ENCODE data around the gene VWC2L. TPM values are rescaled to one million over a fixed set of nuclear protein-coding genes. Genes with fewer than 3 reads are reported as not detected.

The VWC2L gene
- total and polyA plus RNA-seq, 2 experiments from 2014 or later, result not detected

DNA sequence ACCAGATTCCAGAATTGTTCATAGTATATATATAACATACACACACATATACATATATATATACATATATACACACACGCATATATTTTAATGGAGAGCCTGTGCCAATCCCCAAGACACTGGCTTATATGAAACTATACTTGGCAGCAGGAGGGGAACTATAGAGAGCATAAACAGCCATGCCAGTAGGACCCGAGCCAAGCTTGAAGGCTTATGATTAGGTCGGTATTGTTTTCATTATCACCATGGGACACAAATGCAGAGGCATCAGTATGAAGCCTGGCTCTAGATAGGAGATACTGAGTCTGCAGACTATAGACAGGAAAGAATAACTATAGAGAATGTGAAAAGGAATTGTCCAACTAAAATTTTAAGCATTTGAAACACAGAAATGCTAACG lies 181.2 kb downstream of the VWC2L start:
- no peaks in the 10 kb centered on the region for H3F3A ChIP-seq (replicated peaks; ENCODE audit: low read depth)
- H3K9me2 ChIP-seq (ENCODE audit: insufficient read depth), result no peaks in the 10 kb centered on the region
- no peak overlapping the region for H2AFZ ChIP-seq
- ATAC-seq, result no peak
- H3K36me3 ChIP-seq (ENCODE audit: insufficient read depth), result no peaks in the 10 kb centered on the region
- DNase-seq (ENCODE audit: low spot score), result no peak
- Mint-ChIP-seq H3K27ac (no peak overlapping the region), H3K9me3 (no peaks in the 10 kb centered on the region; the same call in 2 of the 3 replicates), H3K4me1 (peaks cover 2% of the 10 kb centered on the region; the same call in 1 of the 3 replicates), H3K36me3 (ENCODE audit: low read depth) (no peaks in the 10 kb centered on the region), H3K27me3 (ENCODE audit: insufficient read depth, low read depth, poor library complexity) (peaks cover 28% of the 10 kb centered on the region), H3K4me3 (no peak overlapping the region)
- H3K4me1 ChIP-seq (ENCODE audit: insufficient read depth), result no peaks in the 10 kb centered on the region
- no peaks in the 10 kb centered on the region for H3K79me2 ChIP-seq (replicated peaks; ENCODE audit: insufficient read depth)
- peaks cover 64% of the 10 kb centered on the region for H3K27me3 ChIP-seq (ENCODE audit: insufficient read depth)
- no peak overlapping the region for H3K4me3 ChIP-seq
- H3K27ac ChIP-seq (ENCODE audit: low read depth), result no peak overlapping the region
- peaks cover 7% of the 10 kb centered on the region; the same call in 1 of the 2 replicates for H4K20me1 ChIP-seq (replicated peaks; ENCODE audit: insufficient read depth)
- no peak for TF ChIP-seq POLR2AphosphoS5 (IDR thresholded peaks at IDR 0.05; ENCODE audit: low read depth)
- TF ChIP-seq ZNF114 (CRISPR knock-in tag; IDR thresholded peaks at IDR 0.05), result no peak
- no peak for TF ChIP-seq CREB1 (CRISPR knock-in tag; IDR thresholded peaks at IDR 0.05; ENCODE audit: low read depth)
- TF ChIP-seq EZH2phosphoT487 (IDR thresholded peaks at IDR 0.05; ENCODE audit: unreplicated experiment), result no peak
- TF ChIP-seq JUNB (IDR thresholded peaks at IDR 0.05; ENCODE audit: unreplicated experiment), result no peak
- TF ChIP-seq EZH2 (IDR thresholded peaks at IDR 0.05; ENCODE audit: low read depth, unreplicated experiment), result no peak
- TF ChIP-seq, protein P1, sequence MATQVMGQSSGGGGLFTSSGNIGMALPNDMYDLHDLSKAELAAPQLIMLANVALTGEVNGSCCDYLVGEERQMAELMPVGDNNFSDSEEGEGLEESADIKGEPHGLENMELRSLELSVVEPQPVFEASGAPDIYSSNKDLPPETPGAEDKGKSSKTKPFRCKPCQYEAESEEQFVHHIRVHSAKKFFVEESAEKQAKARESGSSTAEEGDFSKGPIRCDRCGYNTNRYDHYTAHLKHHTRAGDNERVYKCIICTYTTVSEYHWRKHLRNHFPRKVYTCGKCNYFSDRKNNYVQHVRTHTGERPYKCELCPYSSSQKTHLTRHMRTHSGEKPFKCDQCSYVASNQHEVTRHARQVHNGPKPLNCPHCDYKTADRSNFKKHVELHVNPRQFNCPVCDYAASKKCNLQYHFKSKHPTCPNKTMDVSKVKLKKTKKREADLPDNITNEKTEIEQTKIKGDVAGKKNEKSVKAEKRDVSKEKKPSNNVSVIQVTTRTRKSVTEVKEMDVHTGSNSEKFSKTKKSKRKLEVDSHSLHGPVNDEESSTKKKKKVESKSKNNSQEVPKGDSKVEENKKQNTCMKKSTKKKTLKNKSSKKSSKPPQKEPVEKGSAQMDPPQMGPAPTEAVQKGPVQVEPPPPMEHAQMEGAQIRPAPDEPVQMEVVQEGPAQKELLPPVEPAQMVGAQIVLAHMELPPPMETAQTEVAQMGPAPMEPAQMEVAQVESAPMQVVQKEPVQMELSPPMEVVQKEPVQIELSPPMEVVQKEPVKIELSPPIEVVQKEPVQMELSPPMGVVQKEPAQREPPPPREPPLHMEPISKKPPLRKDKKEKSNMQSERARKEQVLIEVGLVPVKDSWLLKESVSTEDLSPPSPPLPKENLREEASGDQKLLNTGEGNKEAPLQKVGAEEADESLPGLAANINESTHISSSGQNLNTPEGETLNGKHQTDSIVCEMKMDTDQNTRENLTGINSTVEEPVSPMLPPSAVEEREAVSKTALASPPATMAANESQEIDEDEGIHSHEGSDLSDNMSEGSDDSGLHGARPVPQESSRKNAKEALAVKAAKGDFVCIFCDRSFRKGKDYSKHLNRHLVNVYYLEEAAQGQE (IDR thresholded peaks at IDR 0.05; ENCODE audit: unreplicated experiment), result no peak
- TF ChIP-seq, protein P2, sequence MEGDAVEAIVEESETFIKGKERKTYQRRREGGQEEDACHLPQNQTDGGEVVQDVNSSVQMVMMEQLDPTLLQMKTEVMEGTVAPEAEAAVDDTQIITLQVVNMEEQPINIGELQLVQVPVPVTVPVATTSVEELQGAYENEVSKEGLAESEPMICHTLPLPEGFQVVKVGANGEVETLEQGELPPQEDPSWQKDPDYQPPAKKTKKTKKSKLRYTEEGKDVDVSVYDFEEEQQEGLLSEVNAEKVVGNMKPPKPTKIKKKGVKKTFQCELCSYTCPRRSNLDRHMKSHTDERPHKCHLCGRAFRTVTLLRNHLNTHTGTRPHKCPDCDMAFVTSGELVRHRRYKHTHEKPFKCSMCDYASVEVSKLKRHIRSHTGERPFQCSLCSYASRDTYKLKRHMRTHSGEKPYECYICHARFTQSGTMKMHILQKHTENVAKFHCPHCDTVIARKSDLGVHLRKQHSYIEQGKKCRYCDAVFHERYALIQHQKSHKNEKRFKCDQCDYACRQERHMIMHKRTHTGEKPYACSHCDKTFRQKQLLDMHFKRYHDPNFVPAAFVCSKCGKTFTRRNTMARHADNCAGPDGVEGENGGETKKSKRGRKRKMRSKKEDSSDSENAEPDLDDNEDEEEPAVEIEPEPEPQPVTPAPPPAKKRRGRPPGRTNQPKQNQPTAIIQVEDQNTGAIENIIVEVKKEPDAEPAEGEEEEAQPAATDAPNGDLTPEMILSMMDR (conservative IDR thresholded peaks at IDR 0.05; ENCODE audit: low read depth in 2 of 2), result no peak
- TF ChIP-seq NANOG (IDR thresholded peaks at IDR 0.05; ENCODE audit: borderline replicate concordance), result no peak
- TF ChIP-seq, protein P3, sequence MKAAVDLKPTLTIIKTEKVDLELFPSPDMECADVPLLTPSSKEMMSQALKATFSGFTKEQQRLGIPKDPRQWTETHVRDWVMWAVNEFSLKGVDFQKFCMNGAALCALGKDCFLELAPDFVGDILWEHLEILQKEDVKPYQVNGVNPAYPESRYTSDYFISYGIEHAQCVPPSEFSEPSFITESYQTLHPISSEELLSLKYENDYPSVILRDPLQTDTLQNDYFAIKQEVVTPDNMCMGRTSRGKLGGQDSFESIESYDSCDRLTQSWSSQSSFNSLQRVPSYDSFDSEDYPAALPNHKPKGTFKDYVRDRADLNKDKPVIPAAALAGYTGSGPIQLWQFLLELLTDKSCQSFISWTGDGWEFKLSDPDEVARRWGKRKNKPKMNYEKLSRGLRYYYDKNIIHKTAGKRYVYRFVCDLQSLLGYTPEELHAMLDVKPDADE (IDR thresholded peaks at IDR 0.05), result no peak
- TF ChIP-seq ZNF331 (CRISPR knock-in tag; IDR thresholded peaks at IDR 0.05; ENCODE audit: low read depth), result no peak
- TF ChIP-seq STAT1 (IDR thresholded peaks at IDR 0.05; ENCODE audit: unreplicated experiment), result no peak
- TF ChIP-seq, protein P4, sequence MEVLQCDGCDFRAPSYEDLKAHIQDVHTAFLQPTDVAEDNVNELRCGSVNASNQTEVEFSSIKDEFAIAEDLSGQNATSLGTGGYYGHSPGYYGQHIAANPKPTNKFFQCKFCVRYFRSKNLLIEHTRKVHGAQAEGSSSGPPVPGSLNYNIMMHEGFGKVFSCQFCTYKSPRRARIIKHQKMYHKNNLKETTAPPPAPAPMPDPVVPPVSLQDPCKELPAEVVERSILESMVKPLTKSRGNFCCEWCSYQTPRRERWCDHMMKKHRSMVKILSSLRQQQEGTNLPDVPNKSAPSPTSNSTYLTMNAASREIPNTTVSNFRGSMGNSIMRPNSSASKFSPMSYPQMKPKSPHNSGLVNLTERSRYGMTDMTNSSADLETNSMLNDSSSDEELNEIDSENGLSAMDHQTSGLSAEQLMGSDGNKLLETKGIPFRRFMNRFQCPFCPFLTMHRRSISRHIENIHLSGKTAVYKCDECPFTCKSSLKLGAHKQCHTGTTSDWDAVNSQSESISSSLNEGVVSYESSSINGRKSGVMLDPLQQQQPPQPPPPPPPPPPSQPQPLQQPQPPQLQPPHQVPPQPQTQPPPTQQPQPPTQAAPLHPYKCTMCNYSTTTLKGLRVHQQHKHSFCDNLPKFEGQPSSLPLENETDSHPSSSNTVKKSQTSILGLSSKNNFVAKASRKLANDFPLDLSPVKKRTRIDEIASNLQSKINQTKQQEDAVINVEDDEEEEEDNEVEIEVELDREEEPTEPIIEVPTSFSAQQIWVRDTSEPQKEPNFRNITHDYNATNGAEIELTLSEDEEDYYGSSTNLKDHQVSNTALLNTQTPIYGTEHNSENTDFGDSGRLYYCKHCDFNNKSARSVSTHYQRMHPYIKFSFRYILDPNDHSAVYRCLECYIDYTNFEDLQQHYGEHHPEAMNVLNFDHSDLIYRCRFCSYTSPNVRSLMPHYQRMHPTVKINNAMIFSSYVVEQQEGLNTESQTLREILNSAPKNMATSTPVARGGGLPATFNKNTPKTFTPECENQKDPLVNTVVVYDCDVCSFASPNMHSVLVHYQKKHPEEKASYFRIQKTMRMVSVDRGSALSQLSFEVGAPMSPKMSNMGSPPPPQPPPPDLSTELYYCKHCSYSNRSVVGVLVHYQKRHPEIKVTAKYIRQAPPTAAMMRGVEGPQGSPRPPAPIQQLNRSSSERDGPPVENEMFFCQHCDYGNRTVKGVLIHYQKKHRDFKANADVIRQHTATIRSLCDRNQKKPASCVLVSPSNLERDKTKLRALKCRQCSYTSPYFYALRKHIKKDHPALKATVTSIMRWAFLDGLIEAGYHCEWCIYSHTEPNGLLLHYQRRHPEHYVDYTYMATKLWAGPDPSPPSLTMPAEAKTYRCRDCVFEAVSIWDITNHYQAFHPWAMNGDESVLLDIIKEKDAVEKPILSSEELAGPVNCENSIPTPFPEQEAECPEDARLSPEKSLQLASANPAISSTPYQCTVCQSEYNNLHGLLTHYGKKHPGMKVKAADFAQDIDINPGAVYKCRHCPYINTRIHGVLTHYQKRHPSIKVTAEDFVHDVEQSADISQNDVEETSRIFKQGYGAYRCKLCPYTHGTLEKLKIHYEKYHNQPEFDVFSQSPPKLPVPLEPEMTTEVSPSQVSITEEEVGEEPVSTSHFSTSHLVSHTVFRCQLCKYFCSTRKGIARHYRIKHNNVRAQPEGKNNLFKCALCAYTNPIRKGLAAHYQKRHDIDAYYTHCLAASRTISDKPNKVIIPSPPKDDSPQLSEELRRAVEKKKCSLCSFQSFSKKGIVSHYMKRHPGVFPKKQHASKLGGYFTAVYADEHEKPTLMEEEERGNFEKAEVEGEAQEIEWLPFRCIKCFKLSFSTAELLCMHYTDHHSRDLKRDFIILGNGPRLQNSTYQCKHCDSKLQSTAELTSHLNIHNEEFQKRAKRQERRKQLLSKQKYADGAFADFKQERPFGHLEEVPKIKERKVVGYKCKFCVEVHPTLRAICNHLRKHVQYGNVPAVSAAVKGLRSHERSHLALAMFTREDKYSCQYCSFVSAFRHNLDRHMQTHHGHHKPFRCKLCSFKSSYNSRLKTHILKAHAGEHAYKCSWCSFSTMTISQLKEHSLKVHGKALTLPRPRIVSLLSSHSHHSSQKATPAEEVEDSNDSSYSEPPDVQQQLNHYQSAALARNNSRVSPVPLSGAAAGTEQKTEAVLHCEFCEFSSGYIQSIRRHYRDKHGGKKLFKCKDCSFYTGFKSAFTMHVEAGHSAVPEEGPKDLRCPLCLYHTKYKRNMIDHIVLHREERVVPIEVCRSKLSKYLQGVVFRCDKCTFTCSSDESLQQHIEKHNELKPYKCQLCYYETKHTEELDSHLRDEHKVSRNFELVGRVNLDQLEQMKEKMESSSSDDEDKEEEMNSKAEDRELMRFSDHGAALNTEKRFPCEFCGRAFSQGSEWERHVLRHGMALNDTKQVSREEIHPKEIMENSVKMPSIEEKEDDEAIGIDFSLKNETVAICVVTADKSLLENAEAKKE (CRISPR knock-in tag; IDR thresholded peaks at IDR 0.05), result no peak
- no peak overlapping the region for H3K4me2 ChIP-seq

Data from GM23338 (cell line).